HCT116 (cell line): ENCODE results near the gene TIAM2. TPM values are rescaled to one million over a fixed set of nuclear protein-coding genes. Genes with fewer than 3 reads are reported as not detected.

Experiments
- ATAC-seq: fragments of 200-7000 bp; cut with Tn5 transposase; 2 replicates; pipeline ENCODE4 v1.9.1; 2020; ENCODE audit warnings: mild to moderate bottlenecking, moderate library complexity
- BruUV-seq: library from RNA; stranded (reverse); fragments of 400-500 nt; replicated peaks from 2 replicates; lab custom pipeline; 2021; lab: Mats Ljungman, UMichigan
- CTCF ChIA-PET: fragments of 300-600 bp; sonication (Branson Sonifier 250); formaldehyde crosslinking; loops from one replicate; lab custom pipeline; 2021; ENCODE audit warnings: antibody characterized with exemption; lab: Charles Lee
- POLR2A ChIA-PET: fragments of 300-600, 350-600 bp; sonication (Branson Sonifier 250); formaldehyde crosslinking; loops from one replicate; lab custom pipeline; 2021; ENCODE audit warnings: antibody characterized with exemption; lab: Charles Lee
- RAD21 ChIA-PET, 2 experiments: fragments of 300-600 bp; sonication (Branson Sonifier 250); formaldehyde crosslinking; loops; one replicate each; lab custom pipeline; 2023; ENCODE audit warnings: low total read pairs in 2 of 2; ENCODE audit not compliant: uncharacterized antibody in 2 of 2, unreplicated experiment in 2 of 2, low non-redundant PET in 1 of 2; lab: Charles Lee
- DNase-seq: peaks from one replicate; pipeline ENCODE4 v3.0.0-alpha.2; 2010; ENCODE audit warnings: low read depth, low spot score
- H2AFZ ChIP-seq: fragments of 200-600 bp; shearing (Covaris generic), sonication (generic); 2 replicates; pipeline ENCODE4 v1.6.1; 2017; ENCODE audit warnings: low read depth, mixed run types, mixed read lengths, antibody characterized with exemption, low read length; ENCODE audit not compliant: poor library complexity, severe bottlenecking
- H3K27ac ChIP-seq: 2 replicates; pipeline ENCODE4 v1.5.1; 2012; ENCODE audit warnings: low read depth, low read length
- H3K27me3 ChIP-seq: fragments of 200-600 bp; sonication (generic); 2 replicates; pipeline ENCODE4 v1.6.1; 2016; ENCODE audit warnings: mixed run types, low read length, mixed read lengths; ENCODE audit not compliant: insufficient read depth
- H3K36me3 ChIP-seq, 2 experiments: fragments of 200-500 bp in 1 of 2; fragments of 200-600 bp in 1 of 2; sonication (Bioruptor generic) in 1 of 2; sonication (generic) in 1 of 2; 2 replicates each; pipeline versions ENCODE4 v1.5.1 to v1.6.1; 2014 to 2016; ENCODE audit warnings: low read length in 2 of 2, inconsistent platforms in 1 of 2, mixed read lengths in 1 of 2, mixed run types in 1 of 2; ENCODE audit not compliant: insufficient read depth in 2 of 2, control insufficient read depth in 1 of 2
- H3K4me1 ChIP-seq, 2 experiments: fragments of 200-600 bp in 1 of 2; sonication (generic) in 1 of 2; 2 replicates each; pipeline versions ENCODE4 v1.5.1 to v1.6.1; 2012 to 2017; ENCODE audit warnings: low read length in 2 of 2, inconsistent platforms in 1 of 2, mild to moderate bottlenecking in 1 of 2, mixed read lengths in 1 of 2, mixed run types in 1 of 2, moderate library complexity in 1 of 2; ENCODE audit not compliant: insufficient read depth in 2 of 2, control insufficient read depth in 1 of 2
- H3K4me2 ChIP-seq: fragments of 200-600 bp; sonication (generic); 2 replicates; pipeline ENCODE4 v1.6.1; 2017; ENCODE audit warnings: mixed run types, low read length, mixed read lengths
- H3K4me3 ChIP-seq, 2 experiments: fragments of 200-600 bp in 1 of 2; sonication (generic) in 1 of 2; replicated peaks in 1 of 2; 2 replicates each; pipeline ENCODE4 v1.5.1; 2011 to 2016; ENCODE audit warnings: low read length in 2 of 2, control low read depth in 1 of 2, low read depth in 1 of 2, mild to moderate bottlenecking in 1 of 2, mixed read lengths in 1 of 2, mixed run types in 1 of 2
- H3K79me2 ChIP-seq: fragments of 200-600 bp; sonication (generic); 2 replicates; pipeline ENCODE4 v1.6.1; 2017; ENCODE audit warnings: mild to moderate bottlenecking, mixed run types, low read length, moderate library complexity, mixed read lengths; ENCODE audit not compliant: insufficient read depth
- H3K9ac ChIP-seq: fragments of 200-600 bp; sonication (generic); 2 replicates; pipeline ENCODE4 v1.6.1; 2016; ENCODE audit warnings: low read length, mixed read lengths
- H3K9me2 ChIP-seq: fragments of 200-600 bp; sonication (generic), shearing (Covaris generic); 2 replicates; pipeline ENCODE4 v1.6.1; 2017; ENCODE audit warnings: mixed run types, mild to moderate bottlenecking, moderate library complexity; ENCODE audit not compliant: insufficient read depth
- H3K9me3 ChIP-seq, 2 experiments: fragments of 200-500 bp in 1 of 2; fragments of 200-600 bp in 1 of 2; sonication (Bioruptor generic) in 1 of 2; sonication (generic) in 1 of 2; 2 replicates each; pipeline ENCODE4 v1.6.1; 2014 to 2017; ENCODE audit warnings: low read length in 2 of 2, mixed read lengths in 2 of 2, inconsistent platforms in 1 of 2, low read depth in 1 of 2, mild to moderate bottlenecking in 1 of 2, mixed run types in 1 of 2, moderate library complexity in 1 of 2; ENCODE audit not compliant: control insufficient read depth in 1 of 2, insufficient read depth in 1 of 2
- H4K20me1 ChIP-seq: fragments of 200-600 bp; sonication (generic), shearing (Covaris generic); 2 replicates; pipeline ENCODE4 v1.6.1; 2017; ENCODE audit warnings: mixed run types, mild to moderate bottlenecking, moderate library complexity; ENCODE audit not compliant: insufficient read depth
- CEBPB ChIP-seq: IDR thresholded peaks from 2 replicates; pipeline ENCODE4 v1.6.1; 2012; ENCODE audit warnings: low read depth
- ELF1 ChIP-seq: IDR thresholded peaks from 2 replicates; pipeline ENCODE4 v1.6.1; 2012; ENCODE audit warnings: low read depth, borderline replicate concordance
- FOSL1 ChIP-seq: IDR thresholded peaks from 2 replicates; pipeline ENCODE4 v1.6.1; 2012; ENCODE audit warnings: low read depth
- POLR2AphosphoS5 ChIP-seq: IDR thresholded peaks from 2 replicates; pipeline ENCODE4 v1.6.1; 2011; ENCODE audit warnings: mild to moderate bottlenecking, low read depth, low read length, moderate library complexity
- RAD21 ChIP-seq: IDR thresholded peaks from 2 replicates; pipeline ENCODE4 v1.6.1; 2012; ENCODE audit warnings: low read depth, mild to moderate bottlenecking
- SP1 ChIP-seq: IDR thresholded peaks from 2 replicates; pipeline ENCODE4 v1.6.1; 2012; ENCODE audit warnings: low read depth
- ZNF274 ChIP-seq: fragments of 200-500 bp; sonication (Bioruptor generic); IDR thresholded peaks from 2 replicates; pipeline ENCODE4 v1.6.1; 2014; ENCODE audit warnings: mild to moderate bottlenecking, low read depth, low read length, inconsistent platforms
- intact Hi-C: fragments of 100-400 bp; cut with micrococcal nuclease; formaldehyde crosslinking; loops from 2 replicates; pipeline ENCODE4 v1.10.0; 2022
- total RNA-seq: library from RNA; stranded (reverse); gene quantifications from one replicate; pipeline ENCODE4 v1.2.1, GENCODE V29; 2021; ENCODE audit not compliant: unreplicated experiment
- TF ChIP-seq, protein P1 (sequence below): IDR thresholded peaks from 2 replicates; pipeline ENCODE4 v1.6.1; 2012
- TF ChIP-seq, protein P2 (sequence below): IDR thresholded peaks from 2 replicates; pipeline ENCODE4 v1.6.1; 2011; ENCODE audit warnings: mild to moderate bottlenecking, low read length, moderate library complexity; ENCODE audit not compliant: insufficient replicate concordance; ENCODE audit errors: extremely low read depth

The TIAM2 gene
- total RNA-seq, 1 experiment from 2014 or later = 9.4 TPM

DNA sequence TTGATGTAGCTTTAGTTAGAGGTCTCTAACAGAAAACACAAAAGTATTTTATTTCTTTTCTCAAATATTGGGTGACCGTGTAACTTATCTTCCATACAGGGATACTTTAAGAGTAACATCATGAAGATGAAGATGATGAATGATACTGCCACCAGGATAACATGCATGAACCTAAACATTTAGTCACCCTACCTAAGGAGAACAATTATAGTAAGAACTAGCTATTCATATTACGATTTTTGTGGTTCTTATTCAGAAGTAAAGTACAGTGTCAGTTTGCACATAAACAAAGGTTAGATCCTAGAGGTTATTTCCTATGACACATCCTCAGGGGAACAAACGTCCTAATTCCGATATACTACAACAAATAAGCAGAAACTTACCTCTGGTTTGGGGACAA, 289.7 kb downstream of the TIAM2 start:
- intact Hi-C loops = no loop called here
- Histone ChIP-seq H3K4me3 (no peak overlapping the region), H3K4me1 (no peaks in the 10 kb centered on the region), H3K4me2 (no peak overlapping the region), H3K9ac (no peak overlapping the region), H2AFZ (no peak overlapping the region), H3K27ac (no peak overlapping the region), H3K9me2 (no peaks in the 10 kb centered on the region), H3K79me2 (peaks cover 3% of the 10 kb centered on the region; the same call in 1 of the 2 replicates), H4K20me1 (no peaks in the 10 kb centered on the region), H3K27me3 (no peaks in the 10 kb centered on the region), H3K36me3 (peaks cover 3 to 13% of the 10 kb centered on the region in 2 experiments; a peak in 2 of 4 replicates), H3K9me3 (no peaks in the 10 kb centered on the region)
- TF ChIP-seq SP1 (no peak), CEBPB (no peak)
- BruUV-seq = no TSS peak
- DNase-seq (no peak), ATAC-seq (no peak)
- ChIA-PET POLR2A (no interaction called here), RAD21 (no interaction called here), CTCF (no interaction called here)

DNA sequence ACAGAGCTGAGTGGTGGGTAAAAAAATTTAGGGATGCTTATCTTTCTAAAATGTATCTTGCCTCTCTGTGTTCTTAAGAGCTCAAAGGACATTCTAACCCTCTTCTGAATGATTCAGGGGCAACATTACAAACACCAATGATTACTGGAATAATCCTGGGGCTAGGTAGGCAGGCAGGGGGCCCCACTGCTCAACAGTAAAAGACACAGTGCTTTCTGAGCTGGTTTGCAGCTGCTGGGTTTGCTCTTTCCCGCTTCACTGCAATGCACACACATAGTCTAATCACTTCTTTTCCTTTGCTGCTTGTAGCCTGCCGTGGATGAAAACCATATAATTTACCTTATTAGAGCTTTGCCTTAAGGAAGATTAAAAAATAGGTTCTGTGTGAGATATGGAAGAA, 292.6 kb downstream of the TIAM2 start:
- Histone ChIP-seq H3K4me2 (no peak overlapping the region), H3K4me3 (no peak overlapping the region), H3K4me1 (peaks cover 2% of the 10 kb centered on the region in 2 experiments), H3K36me3 (peaks cover 3 to 16% of the 10 kb centered on the region in 2 experiments; a peak in 3 of 4 replicates), H3K9me2 (no peaks in the 10 kb centered on the region), H3K9me3 (no peaks in the 10 kb centered on the region), H2AFZ (no peak overlapping the region), H3K27ac (no peak overlapping the region), H3K79me2 (peaks cover 3% of the 10 kb centered on the region; the same call in 1 of the 2 replicates), H3K27me3 (no peaks in the 10 kb centered on the region), H4K20me1 (no peaks in the 10 kb centered on the region), H3K9ac (no peak overlapping the region)
- no TSS peak for BruUV-seq
- ATAC-seq (no peak), DNase-seq (no peak)
- intact Hi-C loops = no loop called here
- CTCF ChIA-PET = no interaction called here
- POLR2A ChIA-PET = no interaction called here
- RAD21 ChIA-PET = no interaction called here
- 0 out of 2 replicates have a peak, but pooled peaks have one; percentile 6 for TF ChIP-seq RAD21
- no peak for TF ChIP-seq CEBPB
- TF ChIP-seq, protein P1, sequence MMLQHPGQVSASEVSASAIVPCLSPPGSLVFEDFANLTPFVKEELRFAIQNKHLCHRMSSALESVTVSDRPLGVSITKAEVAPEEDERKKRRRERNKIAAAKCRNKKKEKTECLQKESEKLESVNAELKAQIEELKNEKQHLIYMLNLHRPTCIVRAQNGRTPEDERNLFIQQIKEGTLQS = no peak
- TF ChIP-seq POLR2AphosphoS5 = no peak
- TF ChIP-seq, protein P2, sequence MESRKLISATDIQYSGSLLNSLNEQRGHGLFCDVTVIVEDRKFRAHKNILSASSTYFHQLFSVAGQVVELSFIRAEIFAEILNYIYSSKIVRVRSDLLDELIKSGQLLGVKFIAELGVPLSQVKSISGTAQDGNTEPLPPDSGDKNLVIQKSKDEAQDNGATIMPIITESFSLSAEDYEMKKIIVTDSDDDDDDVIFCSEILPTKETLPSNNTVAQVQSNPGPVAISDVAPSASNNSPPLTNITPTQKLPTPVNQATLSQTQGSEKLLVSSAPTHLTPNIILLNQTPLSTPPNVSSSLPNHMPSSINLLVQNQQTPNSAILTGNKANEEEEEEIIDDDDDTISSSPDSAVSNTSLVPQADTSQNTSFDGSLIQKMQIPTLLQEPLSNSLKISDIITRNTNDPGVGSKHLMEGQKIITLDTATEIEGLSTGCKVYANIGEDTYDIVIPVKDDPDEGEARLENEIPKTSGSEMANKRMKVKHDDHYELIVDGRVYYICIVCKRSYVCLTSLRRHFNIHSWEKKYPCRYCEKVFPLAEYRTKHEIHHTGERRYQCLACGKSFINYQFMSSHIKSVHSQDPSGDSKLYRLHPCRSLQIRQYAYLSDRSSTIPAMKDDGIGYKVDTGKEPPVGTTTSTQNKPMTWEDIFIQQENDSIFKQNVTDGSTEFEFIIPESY = no peak
- TF ChIP-seq ELF1 = no peak
- no peak for TF ChIP-seq ZNF274
- no peak for TF ChIP-seq FOSL1
